NT2/D1 (cell line): ENCODE results near the gene DISC1.

Experiments used
- SUZ12 ChIP-seq: IDR thresholded peaks from 2 replicates; pipeline ENCODE4 v1.6.1; 2011; ENCODE audit not compliant: insufficient read length, insufficient read depth; ENCODE audit errors: extremely low read depth
- YY1 ChIP-seq: IDR thresholded peaks from 2 replicates; pipeline ENCODE4 v1.6.1; 2011; ENCODE audit not compliant: insufficient read length, insufficient read depth
- ZNF274 ChIP-seq: IDR thresholded peaks from 2 replicates; pipeline ENCODE4 v1.6.1; 2011; ENCODE audit warnings: mild to moderate bottlenecking, low read depth, low read length

DNA sequence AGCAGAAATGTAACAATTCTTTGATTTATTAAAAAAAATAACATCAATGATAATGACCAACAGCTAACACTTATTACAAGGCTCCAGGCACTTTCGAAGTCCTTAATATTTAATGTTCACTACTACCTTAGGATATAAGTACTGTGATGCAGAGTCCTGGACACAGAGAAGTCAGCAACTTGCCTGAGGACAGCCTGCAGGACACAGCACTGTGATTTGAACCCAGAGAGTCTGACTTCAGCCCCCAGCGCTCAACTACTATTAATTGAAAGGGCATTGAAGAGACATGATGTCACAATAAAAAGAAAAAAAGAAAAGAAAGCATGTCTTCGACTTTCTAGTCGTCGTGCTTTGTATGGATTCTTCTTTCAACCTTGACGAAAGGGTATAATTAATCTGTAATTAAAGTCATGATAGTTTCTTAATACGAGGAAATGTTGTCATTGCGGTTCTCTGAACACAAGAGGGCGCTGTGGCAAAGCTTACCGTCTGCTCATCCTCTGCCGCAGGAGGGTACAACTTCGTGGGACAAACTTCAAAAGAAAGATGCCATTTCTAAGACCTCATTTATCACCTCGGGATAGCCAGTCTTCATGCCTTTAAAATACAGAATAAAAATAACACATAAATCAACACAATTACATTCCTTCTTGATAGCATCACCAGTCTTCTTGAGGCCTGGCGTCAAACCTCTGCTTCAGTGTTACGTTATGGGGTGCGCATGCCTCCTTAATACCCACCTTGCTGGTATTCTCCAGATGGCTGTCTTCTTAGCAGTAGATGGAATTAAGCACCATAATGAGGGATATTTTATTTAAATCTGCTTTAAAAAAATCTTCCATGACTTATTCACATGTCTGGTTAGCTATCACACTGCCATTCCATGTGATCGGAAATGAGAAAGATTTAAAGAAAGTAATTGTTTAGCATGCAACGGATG is 240.1 kb downstream of the DISC1 start:
- TF ChIP-seq ZNF274 (no peak), YY1 (no peak), SUZ12 (no peak)
